ENCODE data around the gene ALS2CL.

DNA sequence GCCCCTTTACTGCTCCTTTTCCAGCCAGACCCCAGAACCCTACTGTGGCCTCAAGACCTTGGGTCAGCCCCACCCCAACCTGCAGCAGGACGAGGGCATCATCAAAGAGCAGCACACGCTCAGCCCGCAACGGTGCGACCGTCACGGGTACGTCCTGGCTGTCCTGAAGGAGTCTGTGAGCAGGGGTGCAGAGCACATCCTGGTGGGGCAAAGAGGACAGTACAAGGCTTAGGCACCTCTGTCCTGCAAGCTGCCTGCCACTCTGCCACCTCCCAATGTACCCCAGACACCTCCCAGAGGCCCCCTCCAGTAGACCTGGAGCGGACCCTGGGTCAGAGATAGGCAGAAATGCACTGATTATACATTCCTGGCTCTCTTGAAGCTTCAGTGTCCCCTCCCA is 8.0 kb downstream of the ALS2CL start:
- TF ChIP-seq, protein P1, sequence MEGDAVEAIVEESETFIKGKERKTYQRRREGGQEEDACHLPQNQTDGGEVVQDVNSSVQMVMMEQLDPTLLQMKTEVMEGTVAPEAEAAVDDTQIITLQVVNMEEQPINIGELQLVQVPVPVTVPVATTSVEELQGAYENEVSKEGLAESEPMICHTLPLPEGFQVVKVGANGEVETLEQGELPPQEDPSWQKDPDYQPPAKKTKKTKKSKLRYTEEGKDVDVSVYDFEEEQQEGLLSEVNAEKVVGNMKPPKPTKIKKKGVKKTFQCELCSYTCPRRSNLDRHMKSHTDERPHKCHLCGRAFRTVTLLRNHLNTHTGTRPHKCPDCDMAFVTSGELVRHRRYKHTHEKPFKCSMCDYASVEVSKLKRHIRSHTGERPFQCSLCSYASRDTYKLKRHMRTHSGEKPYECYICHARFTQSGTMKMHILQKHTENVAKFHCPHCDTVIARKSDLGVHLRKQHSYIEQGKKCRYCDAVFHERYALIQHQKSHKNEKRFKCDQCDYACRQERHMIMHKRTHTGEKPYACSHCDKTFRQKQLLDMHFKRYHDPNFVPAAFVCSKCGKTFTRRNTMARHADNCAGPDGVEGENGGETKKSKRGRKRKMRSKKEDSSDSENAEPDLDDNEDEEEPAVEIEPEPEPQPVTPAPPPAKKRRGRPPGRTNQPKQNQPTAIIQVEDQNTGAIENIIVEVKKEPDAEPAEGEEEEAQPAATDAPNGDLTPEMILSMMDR (IDR thresholded peaks at IDR 0.05; ENCODE audit: poor library complexity), result no peak
- TF ChIP-seq EZH2 (IDR thresholded peaks at IDR 0.05; ENCODE audit: borderline replicate concordance), result no peak

All from hepatocyte (in vitro differentiated cells).